ENCODE measurements around the gene BMP4. TPM values are rescaled to one million over a fixed set of nuclear protein-coding genes. Genes with fewer than 3 reads are reported as not detected.
A peak's percentile ranks its signal among the peaks of the same experiment; 100 is the strongest.

BMP4 gene
- total and polyA plus RNA-seq, 2 of the 13 experiments (the other 11 are each of a cell fraction or from before 2014, with no cell fraction given): 56.4 to 169 TPM

DNA sequence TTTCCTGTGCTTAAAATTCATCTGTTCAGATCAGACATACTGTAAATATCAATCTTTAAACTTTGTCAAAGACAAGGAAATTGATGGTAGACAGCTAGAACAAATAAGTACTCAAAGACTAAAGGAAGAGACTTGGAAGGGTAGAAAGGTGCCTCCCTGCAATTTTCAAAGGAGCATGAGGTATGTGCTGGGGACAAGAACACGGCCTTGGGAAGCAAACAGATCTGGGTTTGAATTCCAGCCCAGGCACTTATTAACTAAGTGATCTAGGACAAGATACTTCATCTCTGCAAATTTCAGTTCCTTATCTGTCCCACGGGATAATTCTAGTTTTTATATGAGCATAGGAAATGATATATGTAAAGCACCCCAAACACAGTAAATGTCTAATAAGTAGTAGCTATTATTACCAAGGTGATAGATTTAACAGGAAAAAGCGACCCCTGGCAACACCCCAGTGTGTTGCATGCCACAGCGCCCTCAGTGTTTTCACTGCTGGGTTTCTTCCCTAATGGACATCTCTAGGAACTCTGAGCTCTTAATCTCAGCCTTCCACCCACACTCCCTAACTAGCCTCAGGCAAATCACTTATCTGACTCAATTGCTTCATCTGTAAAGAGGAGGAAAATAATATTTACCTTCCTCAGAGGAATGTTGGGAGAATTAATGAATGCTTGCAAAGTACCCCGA lies 44.7 kb upstream of the BMP4 start (continued):
- no peak for TF ChIP-seq MAZ (IDR thresholded peaks at IDR 0.05; ENCODE audit: borderline replicate concordance, low read depth, low read length)
- no peak for TF ChIP-seq MAZ (CRISPR knock-in tag; IDR thresholded peaks at IDR 0.05; ENCODE audit: low read depth)
- TF ChIP-seq KDM5A (IDR thresholded peaks at IDR 0.05; ENCODE audit: borderline replicate concordance, low read length): no peak
- TF ChIP-seq, protein P1, sequence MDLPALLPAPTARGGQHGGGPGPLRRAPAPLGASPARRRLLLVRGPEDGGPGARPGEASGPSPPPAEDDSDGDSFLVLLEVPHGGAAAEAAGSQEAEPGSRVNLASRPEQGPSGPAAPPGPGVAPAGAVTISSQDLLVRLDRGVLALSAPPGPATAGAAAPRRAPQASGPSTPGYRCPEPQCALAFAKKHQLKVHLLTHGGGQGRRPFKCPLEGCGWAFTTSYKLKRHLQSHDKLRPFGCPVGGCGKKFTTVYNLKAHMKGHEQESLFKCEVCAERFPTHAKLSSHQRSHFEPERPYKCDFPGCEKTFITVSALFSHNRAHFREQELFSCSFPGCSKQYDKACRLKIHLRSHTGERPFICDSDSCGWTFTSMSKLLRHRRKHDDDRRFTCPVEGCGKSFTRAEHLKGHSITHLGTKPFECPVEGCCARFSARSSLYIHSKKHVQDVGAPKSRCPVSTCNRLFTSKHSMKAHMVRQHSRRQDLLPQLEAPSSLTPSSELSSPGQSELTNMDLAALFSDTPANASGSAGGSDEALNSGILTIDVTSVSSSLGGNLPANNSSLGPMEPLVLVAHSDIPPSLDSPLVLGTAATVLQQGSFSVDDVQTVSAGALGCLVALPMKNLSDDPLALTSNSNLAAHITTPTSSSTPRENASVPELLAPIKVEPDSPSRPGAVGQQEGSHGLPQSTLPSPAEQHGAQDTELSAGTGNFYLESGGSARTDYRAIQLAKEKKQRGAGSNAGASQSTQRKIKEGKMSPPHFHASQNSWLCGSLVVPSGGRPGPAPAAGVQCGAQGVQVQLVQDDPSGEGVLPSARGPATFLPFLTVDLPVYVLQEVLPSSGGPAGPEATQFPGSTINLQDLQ (CRISPR knock-in tag; IDR thresholded peaks at IDR 0.05): no peak
- no peak for TF ChIP-seq THAP11 (CRISPR knock-in tag; IDR thresholded peaks at IDR 0.05)
- TF ChIP-seq ZSCAN30 (CRISPR knock-in tag; IDR thresholded peaks at IDR 0.05): no peak
- TF ChIP-seq, protein P2, sequence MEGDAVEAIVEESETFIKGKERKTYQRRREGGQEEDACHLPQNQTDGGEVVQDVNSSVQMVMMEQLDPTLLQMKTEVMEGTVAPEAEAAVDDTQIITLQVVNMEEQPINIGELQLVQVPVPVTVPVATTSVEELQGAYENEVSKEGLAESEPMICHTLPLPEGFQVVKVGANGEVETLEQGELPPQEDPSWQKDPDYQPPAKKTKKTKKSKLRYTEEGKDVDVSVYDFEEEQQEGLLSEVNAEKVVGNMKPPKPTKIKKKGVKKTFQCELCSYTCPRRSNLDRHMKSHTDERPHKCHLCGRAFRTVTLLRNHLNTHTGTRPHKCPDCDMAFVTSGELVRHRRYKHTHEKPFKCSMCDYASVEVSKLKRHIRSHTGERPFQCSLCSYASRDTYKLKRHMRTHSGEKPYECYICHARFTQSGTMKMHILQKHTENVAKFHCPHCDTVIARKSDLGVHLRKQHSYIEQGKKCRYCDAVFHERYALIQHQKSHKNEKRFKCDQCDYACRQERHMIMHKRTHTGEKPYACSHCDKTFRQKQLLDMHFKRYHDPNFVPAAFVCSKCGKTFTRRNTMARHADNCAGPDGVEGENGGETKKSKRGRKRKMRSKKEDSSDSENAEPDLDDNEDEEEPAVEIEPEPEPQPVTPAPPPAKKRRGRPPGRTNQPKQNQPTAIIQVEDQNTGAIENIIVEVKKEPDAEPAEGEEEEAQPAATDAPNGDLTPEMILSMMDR (CRISPR knock-in tag; IDR thresholded peaks at IDR 0.05): peak; percentile 48
- no peak for TF ChIP-seq HOXA9 (CRISPR knock-in tag; IDR thresholded peaks at IDR 0.05; ENCODE audit: borderline replicate concordance)
- no peak for TF ChIP-seq PHF5A (CRISPR knock-in tag; IDR thresholded peaks at IDR 0.05; ENCODE audit: low read depth, unreplicated experiment)
- TF ChIP-seq MTA1 (CRISPR knock-in tag; IDR thresholded peaks at IDR 0.05; ENCODE audit: borderline replicate concordance): no peak
- no peak for TF ChIP-seq HMG20B (CRISPR knock-in tag; conservative IDR thresholded peaks at IDR 0.05)
- no peak for TF ChIP-seq HNRNPL (IDR thresholded peaks at IDR 0.05; ENCODE audit: low read depth, low read length)
- TF ChIP-seq ZNF343 (CRISPR knock-in tag; IDR thresholded peaks at IDR 0.05): no peak
- no peak for TF ChIP-seq MED8 (CRISPR knock-in tag; IDR thresholded peaks at IDR 0.05; ENCODE audit: insufficient replicate concordance)
- TF ChIP-seq, protein P3, sequence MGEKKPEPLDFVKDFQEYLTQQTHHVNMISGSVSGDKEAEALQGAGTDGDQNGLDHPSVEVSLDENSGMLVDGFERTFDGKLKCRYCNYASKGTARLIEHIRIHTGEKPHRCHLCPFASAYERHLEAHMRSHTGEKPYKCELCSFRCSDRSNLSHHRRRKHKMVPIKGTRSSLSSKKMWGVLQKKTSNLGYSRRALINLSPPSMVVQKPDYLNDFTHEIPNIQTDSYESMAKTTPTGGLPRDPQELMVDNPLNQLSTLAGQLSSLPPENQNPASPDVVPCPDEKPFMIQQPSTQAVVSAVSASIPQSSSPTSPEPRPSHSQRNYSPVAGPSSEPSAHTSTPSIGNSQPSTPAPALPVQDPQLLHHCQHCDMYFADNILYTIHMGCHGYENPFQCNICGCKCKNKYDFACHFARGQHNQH (CRISPR knock-in tag; IDR thresholded peaks at IDR 0.05): 0 out of 2 replicates have a peak, but pooled peaks have one; percentile 23
- TF ChIP-seq EEA1 (CRISPR knock-in tag; IDR thresholded peaks at IDR 0.05; ENCODE audit: borderline replicate concordance): no peak
- TF ChIP-seq, protein P4, sequence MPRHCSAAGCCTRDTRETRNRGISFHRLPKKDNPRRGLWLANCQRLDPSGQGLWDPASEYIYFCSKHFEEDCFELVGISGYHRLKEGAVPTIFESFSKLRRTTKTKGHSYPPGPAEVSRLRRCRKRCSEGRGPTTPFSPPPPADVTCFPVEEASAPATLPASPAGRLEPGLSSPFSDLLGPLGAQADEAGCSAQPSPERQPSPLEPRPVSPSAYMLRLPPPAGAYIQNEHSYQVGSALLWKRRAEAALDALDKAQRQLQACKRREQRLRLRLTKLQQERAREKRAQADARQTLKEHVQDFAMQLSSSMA (CRISPR knock-in tag; IDR thresholded peaks at IDR 0.05): no peak
- no peak for TF ChIP-seq ZNF446 (CRISPR knock-in tag; IDR thresholded peaks at IDR 0.05)
- TF ChIP-seq, protein P5, sequence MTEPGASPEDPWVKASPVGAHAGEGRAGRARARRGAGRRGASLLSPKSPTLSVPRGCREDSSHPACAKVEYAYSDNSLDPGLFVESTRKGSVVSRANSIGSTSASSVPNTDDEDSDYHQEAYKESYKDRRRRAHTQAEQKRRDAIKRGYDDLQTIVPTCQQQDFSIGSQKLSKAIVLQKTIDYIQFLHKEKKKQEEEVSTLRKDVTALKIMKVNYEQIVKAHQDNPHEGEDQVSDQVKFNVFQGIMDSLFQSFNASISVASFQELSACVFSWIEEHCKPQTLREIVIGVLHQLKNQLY (CRISPR knock-in tag; IDR thresholded peaks at IDR 0.05): no peak
- no peak for TF ChIP-seq ISX (CRISPR knock-in tag; conservative IDR thresholded peaks at IDR 0.05)
- TF ChIP-seq ZNF768 (CRISPR knock-in tag; IDR thresholded peaks at IDR 0.05): no peak

Measured in HepG2 (cell line).